GM19023 (cell line): Measurements from ENCODE around the gene PIGQ.

Source experiments
- ATAC-seq: cut with Tn5 transposase; IDR thresholded peaks from one replicate; pipeline ENCODE4 v1.9.1; 2021; ENCODE audit warnings: mild to moderate bottlenecking, moderate library complexity; ENCODE audit not compliant: unreplicated experiment

The PIGQ gene

GRCh38 chr16:625977-626765, 56.4 kb downstream of the PIGQ start:
- ATAC-seq: no peak

DNA sequence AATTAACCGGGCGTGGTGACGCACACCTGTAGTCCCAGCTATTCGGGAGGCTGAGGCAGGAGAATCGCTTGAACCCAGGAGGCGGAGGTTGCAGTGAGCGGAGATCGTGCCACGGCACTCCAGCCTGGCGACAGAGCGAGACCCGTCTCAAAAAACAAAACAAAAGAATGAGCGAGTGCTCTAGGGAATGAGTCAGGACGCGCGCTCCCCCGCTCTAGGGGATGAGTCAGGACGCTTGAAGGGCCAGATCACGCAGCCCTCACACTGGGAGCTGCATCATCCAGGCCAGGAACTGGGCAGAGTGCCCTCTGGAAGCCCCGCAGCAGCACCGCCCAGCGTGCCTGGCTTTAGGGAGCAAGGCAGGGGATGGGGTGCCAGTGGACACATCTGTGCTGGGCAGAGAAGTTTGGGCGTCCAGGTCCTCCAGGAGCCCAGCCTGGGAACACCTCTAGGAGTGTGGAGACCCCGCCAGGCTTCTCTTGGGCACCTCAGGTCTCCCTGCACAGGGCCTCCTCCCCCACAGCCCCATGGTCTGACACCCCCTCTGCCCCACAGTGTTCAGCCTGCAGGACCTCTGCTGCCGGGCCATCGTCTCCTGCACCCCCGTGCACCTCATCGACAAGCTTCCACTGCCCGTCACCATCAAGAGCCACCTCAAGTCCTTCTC, 57.2 kb downstream of the PIGQ start:
- no peak for ATAC-seq

GRCh38 chr16:627454-628239, 57.9 kb downstream of the PIGQ start:
- no peak for ATAC-seq

- ATAC-seq: no peak
Measured at GRCh38 chr16:628321-629061, 58.7 kb downstream of the PIGQ start.

DNA sequence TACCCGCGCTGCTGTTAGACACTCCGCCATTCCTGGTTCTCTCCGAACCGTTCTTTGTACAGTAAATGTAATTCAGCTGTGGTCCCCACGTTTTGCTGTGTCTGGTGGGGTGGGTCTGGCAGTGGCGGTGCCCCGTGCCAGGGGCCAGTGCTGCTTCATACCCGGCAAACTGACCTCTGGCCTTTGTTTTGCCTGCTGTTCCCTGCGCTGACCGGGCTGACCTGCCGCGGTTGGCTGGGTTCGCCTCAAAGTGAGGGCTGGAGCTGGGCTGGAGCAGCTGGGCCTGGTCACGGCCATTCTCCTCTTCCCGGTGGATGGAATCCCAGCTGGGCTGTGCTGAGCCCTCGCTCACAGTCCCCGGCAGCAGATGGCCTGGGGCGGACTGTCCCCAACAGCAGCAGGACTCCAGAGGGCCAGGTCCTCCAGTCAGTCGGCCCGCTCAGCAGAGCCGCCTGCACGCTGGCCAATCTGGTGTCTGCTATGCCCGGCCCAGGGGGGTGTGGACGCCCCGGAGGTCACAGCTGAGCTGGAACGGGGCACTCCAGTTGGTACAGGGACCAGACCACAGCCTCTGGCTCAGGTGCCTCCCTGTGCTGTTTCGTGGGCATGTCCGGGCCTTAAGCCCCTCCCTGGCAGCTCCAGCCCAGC, 59.5 kb downstream of the PIGQ start:
- no peak for ATAC-seq

- ATAC-seq: no peak
Measured at GRCh38 chr16:629833-630248, 60.1 kb downstream of the PIGQ start.

DNA sequence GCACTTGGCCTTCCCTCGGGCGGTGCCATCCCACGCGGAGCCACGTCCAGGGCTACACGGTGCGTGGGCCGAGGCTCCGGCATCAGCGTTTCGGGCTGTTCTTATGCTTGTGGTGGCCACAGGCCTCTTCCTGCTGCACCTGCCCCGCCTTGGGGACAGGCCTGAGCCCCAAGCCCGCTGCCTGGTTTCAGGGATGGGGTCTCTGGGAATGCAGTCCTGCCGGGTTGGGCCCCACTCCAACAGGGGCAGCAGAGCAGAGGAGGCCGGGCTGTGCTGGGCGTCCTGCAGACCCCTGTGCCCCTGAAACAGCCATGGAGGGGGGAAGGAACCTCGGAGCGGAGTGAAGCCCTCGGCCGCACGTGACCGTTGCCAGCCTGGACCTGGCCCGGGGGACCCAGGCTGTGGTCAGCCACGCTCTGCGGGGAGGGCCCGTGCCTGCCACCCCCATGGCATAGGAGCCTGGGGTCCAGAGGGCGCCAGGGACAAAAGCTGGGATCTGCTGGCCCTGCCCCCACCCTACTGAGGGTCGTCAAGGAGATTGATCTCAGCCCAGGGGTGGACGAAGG, 60.6 kb downstream of the PIGQ start:
- ATAC-seq: no peak

GRCh38 chr16:630815-631405, 61.1 kb downstream of the PIGQ start, which contains the start of gene WFIKKN1:
Gene WFIKKN1 (plus strand): TSS chr16:630985. CDS start chr16:631254, 269 bp downstream.
- ATAC-seq: no peak

DNA sequence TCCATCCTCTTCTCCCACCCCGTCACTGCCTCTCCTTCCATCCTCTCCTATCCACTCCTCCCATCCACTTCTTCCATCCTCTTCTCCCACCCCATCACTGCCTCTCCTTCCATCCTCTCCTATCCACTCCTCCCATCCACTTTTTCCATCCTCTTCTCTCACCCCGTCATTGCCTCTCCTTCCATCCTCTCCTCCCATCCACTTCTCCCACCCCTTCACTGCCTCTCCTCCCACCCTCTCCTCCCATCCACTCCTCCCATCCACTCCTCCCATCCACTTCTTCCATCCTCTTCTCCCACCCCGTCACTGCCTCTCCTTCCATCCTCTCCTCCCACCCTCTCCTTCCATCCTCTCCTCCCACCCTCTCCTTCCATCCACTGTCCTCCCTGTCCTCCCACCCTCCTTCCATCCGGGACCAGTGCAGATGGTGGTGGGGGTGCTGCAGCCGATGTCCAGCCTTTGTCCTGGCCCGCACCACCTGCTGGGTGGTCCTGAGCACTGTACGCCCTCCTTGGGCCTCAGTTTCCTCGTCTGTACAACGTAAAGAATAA, 62.1 kb downstream of the PIGQ start:
- ATAC-seq: no peak

DNA sequence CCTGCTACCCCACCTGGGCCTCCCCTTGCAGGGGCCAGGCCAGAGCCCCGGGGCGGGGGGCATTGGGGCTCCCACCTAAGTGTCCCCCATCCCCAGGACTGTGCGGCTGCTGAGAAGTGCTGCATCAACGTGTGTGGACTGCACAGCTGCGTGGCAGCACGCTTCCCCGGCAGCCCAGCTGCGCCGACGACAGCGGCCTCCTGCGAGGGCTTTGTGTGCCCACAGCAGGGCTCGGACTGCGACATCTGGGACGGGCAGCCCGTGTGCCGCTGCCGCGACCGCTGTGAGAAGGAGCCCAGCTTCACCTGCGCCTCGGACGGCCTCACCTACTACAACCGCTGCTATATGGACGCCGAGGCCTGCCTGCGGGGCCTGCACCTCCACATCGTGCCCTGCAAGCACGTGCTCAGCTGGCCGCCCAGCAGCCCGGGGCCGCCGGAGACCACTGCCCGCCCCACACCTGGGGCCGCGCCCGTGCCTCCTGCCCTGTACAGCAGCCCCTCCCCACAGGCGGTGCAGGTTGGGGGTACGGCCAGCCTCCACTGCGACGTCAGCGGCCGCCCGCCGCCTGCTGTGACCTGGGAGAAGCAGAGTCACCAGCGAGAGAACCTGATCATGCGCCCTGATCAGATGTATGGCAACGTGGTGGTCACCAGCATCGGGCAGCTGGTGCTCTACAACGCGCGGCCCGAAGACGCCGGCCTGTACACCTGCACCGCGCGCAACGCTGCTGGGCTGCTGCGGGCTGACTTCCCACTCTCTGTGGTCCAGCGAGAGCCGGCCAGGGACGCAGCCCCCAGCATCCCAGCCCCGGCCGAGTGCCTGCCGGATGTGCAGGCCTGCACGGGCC, 62.9 kb downstream of the PIGQ start:
- no peak for ATAC-seq

DNA sequence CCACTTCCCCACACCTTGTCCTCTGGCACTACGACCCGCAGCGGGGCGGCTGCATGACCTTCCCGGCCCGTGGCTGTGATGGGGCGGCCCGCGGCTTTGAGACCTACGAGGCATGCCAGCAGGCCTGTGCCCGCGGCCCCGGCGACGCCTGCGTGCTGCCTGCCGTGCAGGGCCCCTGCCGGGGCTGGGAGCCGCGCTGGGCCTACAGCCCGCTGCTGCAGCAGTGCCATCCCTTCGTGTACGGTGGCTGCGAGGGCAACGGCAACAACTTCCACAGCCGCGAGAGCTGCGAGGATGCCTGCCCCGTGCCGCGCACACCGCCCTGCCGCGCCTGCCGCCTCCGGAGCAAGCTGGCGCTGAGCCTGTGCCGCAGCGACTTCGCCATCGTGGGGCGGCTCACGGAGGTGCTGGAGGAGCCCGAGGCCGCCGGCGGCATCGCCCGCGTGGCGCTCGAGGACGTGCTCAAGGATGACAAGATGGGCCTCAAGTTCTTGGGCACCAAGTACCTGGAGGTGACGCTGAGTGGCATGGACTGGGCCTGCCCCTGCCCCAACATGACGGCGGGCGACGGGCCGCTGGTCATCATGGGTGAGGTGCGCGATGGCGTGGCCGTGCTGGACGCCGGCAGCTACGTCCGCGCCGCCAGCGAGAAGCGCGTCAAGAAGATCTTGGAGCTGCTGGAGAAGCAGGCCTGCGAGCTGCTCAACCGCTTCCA, 63.7 kb downstream of the PIGQ start:
- ATAC-seq: no peak
